ENCODE results near the gene TRMT1L.
"Not testable (repeated sequence)": the region's sequence is repeated elsewhere in the genome, so short reads cannot be mapped to it uniquely, and the experiment has no call there.

TRMT1L gene

GRCh38 chr1:185156854-185157598, at the start of gene TRMT1L, which contains the start of gene SWT1:
Gene TRMT1L (minus strand): TSS chr1:185156953. CDS start chr1:185156712, 241 bp downstream.
Gene SWT1 (plus strand): TSS chr1:185157167. CDS start chr1:185160842, 3,675 bp downstream.
- DNase-seq (ENCODE audit: low read depth in 1 of 2, low spot score in 1 of 2), result peak; percentile 95 to 96

- no peak for DNase-seq (ENCODE audit: low read depth in 1 of 2, low spot score in 1 of 2)
These were observed 44.1 kb upstream of the TRMT1L start for GRCh38 chr1:185200889-185201288.

GRCh38 chr1:185198712-185199111, 42.0 kb upstream of the TRMT1L start:
- DNase-seq (ENCODE audit: low read depth in 1 of 2, low spot score in 1 of 2), result not testable (repeated sequence)

- no peak for DNase-seq (ENCODE audit: low read depth in 1 of 2, low spot score in 1 of 2)
These were observed 37.0 kb upstream of the TRMT1L start for GRCh38 chr1:185193756-185194155.

GRCh38 chr1:185170291-185170848, 13.6 kb upstream of the TRMT1L start:
- DNase-seq (ENCODE audit: low read depth in 1 of 2, low spot score in 1 of 2), result no peak

GRCh38 chr1:185166106-185166505, 9.4 kb upstream of the TRMT1L start:
- DNase-seq (ENCODE audit: low read depth in 1 of 2, low spot score in 1 of 2), result no peak

- no peak for DNase-seq (ENCODE audit: low read depth in 1 of 2, low spot score in 1 of 2)
These were observed 5.7 kb upstream of the TRMT1L start for GRCh38 chr1:185162491-185162890.

GRCh38 chr1:185159966-185160365, 3.2 kb upstream of the TRMT1L start:
- no peak for DNase-seq (ENCODE audit: low read depth in 1 of 2, low spot score in 1 of 2)

GRCh38 chr1:185158800-185159199, 2.0 kb upstream of the TRMT1L start:
- DNase-seq (ENCODE audit: low read depth in 1 of 2, low spot score in 1 of 2), result no peak

- DNase-seq (ENCODE audit: low read depth in 1 of 2, low spot score in 1 of 2), result no peak
These were observed 1.1 kb upstream of the TRMT1L start for GRCh38 chr1:185157599-185158412.

- no peak for DNase-seq (ENCODE audit: low read depth in 1 of 2, low spot score in 1 of 2)
These were observed 382 bp downstream of the TRMT1L start for GRCh38 chr1:185156288-185156853.

- no peak for DNase-seq (ENCODE audit: low read depth in 1 of 2, low spot score in 1 of 2)
These were observed 1.0 kb downstream of the TRMT1L start for GRCh38 chr1:185155600-185156287.

- DNase-seq (ENCODE audit: low read depth in 1 of 2, low spot score in 1 of 2), result no peak
These were observed 1.7 kb downstream of the TRMT1L start for GRCh38 chr1:185154912-185155513.

- DNase-seq (ENCODE audit: low read depth in 1 of 2, low spot score in 1 of 2), result no peak
These were observed 4.5 kb downstream of the TRMT1L start for GRCh38 chr1:185152187-185152767.

GRCh38 chr1:185151215-185151614, 5.5 kb downstream of the TRMT1L start:
- DNase-seq (ENCODE audit: low read depth in 1 of 2, low spot score in 1 of 2), result no peak

- DNase-seq (ENCODE audit: low read depth in 1 of 2, low spot score in 1 of 2), result no peak
These were observed 12.5 kb downstream of the TRMT1L start for GRCh38 chr1:185144233-185144632.

GRCh38 chr1:185139246-185139645, 17.5 kb downstream of the TRMT1L start:
- no peak for DNase-seq (ENCODE audit: low read depth in 1 of 2, low spot score in 1 of 2)

GRCh38 chr1:185137896-185138545, 18.7 kb downstream of the TRMT1L start:
- no peak for DNase-seq (ENCODE audit: low read depth in 1 of 2, low spot score in 1 of 2)

- DNase-seq (ENCODE audit: low read depth in 1 of 2, low spot score in 1 of 2), result no peak
These were observed 24.2 kb downstream of the TRMT1L start for GRCh38 chr1:185132534-185132933.

- DNase-seq (ENCODE audit: low read depth in 1 of 2, low spot score in 1 of 2), result no peak
These were observed 27.0 kb downstream of the TRMT1L start for GRCh38 chr1:185129708-185130107.
